ENCODE results near the gene ADAMTS15.

The ADAMTS15 gene

DNA sequence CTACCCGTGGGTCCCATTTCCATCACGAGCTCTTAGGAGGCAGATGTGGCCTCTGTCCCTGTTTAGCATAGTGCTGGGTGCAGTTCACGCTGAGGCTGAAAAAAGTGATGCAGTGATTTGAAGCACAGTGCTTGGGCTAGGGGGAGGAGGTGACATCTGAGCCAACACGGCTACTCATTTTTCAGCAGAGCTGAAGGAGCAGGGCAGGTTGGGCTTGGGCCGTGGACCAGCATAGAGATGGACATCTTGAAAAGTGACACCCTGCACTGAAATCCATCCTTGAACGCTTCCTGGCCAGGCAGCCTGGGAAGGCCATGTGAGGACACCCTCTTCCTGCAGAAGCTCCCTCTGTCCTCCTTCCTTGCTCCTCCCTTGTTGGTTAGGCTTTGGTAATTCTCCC is 66.4 kb downstream of the ADAMTS15 start:
- DNase-seq (ENCODE audit: low read depth in 2 of 2) = no peak

DNA sequence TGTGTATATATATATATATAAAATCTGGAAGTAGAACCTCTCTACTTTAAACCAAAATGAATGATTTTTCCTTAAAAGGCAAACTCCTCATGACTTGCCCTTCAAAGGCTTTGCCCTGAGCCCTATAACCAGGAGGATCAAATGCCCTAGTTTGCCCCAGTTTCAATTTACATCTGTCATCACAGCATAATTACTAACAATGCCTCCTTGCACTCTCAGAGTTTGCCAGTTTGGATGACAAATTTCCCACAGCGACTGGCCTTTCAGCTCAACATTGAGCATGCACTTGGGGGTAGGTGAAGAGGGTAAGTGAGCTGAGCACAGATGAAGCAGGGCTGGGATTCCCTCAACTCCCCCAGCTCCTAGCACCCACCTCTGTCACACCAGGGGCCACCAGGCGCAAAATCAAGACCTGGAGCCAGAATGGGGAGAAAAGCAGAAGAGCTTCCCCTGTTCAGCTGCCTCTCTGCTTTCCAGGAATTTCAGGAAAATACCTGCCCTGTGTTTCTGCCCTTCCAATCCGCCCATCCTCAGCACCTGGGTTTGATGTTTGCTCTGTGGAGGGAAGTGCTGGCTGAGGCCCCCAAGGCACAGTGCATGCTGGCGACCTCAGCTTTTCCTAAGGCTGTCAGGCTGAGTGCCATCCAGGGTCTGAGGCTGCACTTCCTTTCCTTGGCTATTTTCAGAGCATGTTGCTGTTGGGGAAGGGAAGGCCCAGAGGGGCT is 67.5 kb downstream of the ADAMTS15 start:
- no peak for DNase-seq (ENCODE audit: low read depth in 2 of 2)

DNA sequence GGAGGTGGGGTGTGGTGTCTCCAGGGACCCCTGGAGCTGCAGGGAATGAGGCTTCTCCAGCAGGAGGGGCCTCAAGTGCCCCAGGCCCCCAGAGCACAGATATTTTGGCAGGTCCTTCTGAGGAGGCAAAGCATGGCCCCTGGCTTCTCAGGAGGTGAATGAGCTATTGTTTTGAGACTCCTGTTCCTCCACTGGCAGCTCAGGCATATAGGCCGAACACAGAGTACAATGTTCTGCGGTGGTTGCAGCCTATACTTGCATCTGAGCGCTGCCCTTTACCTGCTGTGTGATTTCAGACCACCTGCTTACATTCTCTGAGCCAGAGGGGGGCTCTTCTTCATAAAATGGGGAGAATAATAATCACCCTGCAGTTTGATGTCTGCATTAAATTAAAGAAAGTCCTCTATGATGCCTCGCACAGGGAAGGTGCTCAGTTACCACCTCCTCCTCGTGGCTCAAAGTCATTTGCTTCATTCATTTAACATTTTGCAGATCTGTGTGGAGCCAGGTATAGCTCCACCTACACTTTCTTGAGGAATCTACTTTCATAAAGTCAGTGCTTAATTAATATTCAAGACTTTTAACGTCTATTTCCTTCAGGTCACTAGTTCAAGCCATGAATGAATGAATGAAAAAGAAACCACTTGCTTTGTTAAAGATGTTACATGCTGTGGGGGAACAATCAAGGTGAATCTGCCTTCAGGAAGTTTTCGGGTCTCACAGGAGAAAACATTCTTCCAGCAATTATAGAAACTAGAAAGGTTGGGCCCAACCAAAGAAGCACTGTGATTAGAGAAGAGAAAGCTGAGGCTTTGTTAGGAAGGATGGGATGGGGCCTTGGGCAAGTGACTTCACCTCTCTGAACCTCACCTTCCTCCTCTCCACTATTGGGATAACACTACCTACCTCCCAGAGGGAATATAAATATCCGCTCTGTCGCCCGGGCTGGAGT is 68.4 kb downstream of the ADAMTS15 start:
- DNase-seq (ENCODE audit: low read depth in 2 of 2) = no peak

DNA sequence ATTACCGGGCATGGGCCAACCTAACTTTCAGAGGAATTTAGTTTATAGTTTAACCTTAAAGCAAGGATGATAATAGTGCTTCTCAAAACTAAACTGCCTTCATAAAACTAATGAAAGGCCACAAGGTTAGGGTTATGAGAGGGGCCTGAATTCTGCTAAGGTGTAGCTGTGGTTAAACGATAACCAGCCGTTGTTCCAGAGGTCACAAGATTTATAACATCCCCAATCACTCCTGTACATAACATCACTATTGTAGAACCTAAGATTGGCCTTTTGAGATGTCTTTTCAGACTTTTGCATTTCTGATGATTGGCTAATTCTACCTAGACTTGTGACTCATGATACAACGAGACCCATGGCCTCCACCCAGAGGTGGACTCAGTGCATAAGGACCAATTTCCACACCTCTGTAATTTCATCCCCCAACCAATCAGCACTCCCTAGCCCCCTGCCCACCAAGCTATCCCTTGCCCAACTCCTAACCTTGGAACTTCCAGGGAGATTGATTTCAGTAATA is 69.8 kb downstream of the ADAMTS15 start:
- DNase-seq (ENCODE audit: low read depth in 2 of 2) = no peak

DNA sequence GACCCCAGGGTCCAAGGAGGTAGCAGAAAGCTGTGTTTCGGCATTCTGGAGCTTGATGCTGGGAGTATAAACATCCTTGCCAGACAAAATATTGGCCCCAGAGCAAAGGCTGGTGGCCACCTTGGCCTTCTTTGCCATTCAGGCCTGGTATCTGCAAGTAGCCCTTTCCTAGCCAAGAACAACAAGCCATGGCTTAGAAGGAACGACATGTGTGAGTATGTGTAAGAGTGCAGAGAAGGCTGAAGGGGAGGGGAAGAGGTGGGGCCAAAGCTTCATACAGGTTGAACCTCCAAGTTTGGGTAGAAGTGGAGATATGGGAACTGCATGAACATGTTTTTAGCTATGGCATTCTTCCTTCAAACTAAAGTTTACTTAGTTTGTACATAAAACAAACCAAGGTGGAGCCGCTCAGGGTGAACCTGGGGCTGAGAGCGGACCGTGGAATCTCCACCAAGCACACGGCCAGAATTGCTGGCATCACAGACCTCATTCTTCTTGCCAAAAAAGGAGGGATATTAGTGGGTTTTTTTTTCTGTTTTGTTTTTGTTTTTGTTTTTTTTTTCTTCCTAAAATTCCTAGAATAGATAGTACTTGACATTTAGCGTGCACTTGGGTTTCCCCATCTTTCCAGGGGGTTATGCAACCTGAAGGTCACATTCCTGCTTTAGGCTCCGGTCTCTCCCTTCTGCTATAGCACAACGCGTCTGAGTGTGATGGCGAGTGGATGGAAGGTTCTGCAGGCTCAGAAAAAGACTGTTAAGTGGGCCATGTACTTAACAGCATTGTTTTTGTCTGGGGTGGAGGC is 70.9 kb downstream of the ADAMTS15 start:
- no peak for DNase-seq (ENCODE audit: low read depth in 2 of 2)

DNA sequence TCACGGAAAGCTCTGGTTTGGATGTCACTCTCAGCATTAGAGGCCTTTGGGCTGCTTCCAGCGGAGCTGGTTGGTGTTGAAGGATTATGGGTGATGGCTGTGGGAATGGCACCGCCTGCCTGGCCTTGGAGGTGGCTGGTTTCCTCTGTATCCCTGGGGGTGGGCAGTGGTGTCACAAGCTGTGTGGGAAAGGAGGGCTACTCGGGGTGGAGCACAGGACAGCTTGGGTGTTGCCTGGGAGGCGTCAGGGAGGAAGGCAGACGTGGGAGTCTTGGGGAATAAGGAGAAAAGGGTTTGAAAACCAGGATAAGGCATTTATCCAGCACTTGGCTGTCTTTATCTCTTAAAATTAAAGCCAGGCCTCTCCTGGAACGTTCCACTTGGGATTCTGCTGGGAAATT is 71.8 kb downstream of the ADAMTS15 start:
- DNase-seq (ENCODE audit: low read depth in 2 of 2) = no peak

DNA sequence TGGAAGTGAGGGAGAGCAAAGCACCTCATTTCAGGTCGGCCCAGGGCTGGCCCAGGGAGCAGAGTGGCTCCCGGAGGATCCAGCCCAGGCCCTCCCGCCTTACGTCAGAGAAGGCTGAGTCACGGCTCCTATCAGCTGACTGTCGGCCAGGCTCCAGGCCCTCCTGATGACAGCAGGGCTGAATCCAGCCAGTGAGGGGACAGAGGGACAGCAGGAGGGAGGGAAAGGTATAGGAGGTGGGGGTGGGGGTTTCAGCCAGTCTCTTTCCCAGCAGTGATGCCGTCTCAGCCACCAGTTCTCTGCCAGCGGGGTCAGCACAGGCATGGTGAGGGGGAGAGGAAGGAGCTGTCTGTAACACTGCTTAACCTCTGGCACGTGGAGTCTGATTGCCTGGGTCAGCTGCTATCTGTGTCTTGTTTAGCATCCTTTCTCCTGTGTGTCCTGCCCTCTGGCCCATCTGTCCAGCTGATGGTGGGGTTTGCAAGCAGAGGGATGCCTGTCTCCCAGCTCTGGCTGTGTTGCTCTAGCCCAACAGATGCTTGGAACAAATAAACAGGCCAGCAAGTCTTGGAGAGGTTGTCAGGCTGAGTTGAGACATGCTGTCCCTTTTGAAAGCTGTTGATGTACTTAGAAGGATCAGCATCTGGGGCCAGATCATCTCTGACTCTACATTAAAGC is 74.0 kb downstream of the ADAMTS15 start:
- DNase-seq (ENCODE audit: low read depth in 2 of 2) = no peak

DNA sequence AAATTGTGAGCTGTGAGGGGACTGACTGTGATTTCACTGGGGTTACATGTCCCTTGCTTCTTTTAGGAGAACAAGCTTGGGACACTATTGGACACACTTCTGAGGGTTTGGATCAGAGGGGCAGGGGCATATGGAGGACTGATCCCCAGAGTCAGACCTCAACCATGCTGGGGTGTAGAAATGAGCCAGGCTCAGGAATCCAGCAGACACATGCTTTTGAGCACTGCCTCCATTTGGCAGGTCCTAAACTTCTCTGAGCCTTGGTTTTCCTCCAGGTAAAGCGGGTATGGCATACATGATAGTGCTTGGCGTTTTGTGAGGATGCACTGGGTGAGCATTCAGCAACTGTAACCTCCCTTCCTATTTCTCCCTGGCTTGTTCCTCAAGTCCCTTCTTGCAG is 74.7 kb downstream of the ADAMTS15 start:
- DNase-seq (ENCODE audit: low read depth in 2 of 2) = no peak

DNA sequence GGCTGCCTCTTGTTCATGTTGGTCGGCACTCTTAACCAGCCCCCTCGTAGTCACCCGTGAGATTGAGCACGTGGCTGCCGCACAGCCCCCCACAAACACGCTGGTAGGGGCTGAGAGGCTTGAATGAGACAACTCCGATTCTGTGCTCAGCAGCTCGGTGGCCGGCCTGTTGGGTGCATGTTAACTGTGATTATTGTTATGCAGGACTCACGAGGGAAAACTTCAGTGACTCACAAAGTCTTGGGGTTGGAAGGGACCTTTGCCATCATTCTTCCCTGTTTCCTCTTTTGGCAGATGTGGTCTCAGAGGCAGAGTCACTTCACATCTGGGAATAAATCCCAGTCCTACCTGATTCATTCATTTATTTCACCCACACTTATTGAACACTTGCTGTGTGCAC is 75.2 kb downstream of the ADAMTS15 start:
- no peak for DNase-seq (ENCODE audit: low read depth in 2 of 2)

DNA sequence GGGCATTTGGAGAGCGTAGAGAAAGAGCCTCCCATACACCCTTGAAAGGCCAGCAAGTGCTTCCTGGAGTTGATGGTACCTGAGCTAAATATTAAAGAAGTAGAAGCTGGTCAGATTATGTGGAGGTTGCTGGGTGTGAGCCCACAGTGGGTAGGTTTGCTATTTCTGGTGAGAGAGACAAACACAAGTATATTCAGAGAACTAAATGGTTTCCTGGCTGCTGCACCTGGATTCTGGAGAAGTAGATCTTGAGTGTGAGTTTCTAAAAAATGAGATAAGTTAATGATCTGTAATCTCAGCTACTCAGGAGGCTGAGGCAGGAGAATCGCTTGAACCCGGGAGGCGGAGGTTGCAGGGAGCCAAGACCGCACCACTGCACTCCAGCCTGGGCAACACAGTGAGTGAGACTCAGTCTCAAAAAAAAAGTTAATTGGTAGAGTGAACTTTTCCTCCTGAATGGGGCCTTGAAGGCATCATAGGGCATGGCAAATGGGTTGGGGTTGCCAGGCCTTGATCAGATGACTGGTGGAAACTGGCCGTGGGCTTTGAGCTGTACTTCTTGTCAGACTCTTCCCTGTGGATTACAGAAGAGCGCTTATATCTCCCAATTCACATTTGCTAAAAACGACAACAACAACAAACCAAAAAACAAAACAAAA is 75.8 kb downstream of the ADAMTS15 start:
- no peak for DNase-seq (ENCODE audit: low read depth in 2 of 2)

DNA sequence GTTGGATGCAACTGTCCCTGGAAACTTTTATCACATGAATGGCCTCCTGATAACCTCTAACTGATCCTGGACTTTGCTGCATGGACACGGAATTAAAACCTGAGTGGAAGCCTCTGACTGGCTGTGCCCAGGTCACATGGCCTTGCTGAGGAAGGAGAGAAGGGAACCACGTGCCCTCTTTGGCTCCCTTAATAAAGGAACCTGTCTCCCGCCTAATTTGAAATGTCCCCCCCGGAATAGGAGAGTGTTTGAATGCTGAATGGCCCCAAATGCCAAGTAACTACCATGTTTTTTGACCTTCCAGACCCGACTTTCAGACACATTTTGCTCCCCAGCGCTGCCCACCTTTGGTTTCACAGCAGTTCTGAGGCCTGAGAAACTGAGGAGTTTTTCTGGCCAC is 76.9 kb downstream of the ADAMTS15 start:
- no peak for DNase-seq (ENCODE audit: low read depth in 2 of 2)
